HG03378 (cell line): ENCODE data around the gene C4BPA.

Experiments used
- ATAC-seq: cut with Tn5 transposase; IDR thresholded peaks from one replicate; pipeline ENCODE4 v1.9.1; 2021; ENCODE audit warnings: mild to moderate bottlenecking, moderate library complexity; ENCODE audit not compliant: unreplicated experiment

The C4BPA gene

DNA sequence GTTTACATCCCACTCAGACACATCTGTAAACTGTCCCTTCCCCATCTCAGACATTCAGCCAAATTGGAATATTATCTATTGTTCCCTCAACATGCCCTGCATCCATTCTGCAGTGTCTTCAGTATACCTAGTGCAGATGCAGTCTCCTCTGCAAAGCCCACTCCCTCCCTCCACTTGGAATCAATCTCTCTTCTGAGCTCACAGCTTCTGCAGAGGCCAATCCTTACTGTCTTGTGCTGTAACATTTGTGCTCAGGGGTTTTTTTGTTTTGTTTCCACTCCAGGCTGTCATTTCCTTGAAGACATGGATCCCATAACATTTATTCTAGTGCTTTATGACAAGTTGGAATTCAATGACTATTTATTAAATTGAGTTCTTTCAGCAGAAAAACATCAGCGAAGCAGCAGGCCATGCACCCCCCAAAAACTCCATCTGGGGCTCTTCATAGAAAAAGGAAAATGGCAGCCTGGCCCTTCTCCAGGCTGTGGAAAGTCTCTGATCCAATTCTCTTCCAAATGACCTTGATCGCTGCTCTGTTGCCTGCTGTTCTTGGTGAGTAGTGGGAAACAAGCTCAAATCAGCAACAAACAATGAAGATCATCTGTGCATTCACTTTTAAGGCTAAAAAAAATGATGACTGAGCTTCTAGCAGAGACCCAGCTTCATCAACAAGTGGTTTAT, 8.7 kb downstream of the C4BPA start:
- ATAC-seq, result no peak

DNA sequence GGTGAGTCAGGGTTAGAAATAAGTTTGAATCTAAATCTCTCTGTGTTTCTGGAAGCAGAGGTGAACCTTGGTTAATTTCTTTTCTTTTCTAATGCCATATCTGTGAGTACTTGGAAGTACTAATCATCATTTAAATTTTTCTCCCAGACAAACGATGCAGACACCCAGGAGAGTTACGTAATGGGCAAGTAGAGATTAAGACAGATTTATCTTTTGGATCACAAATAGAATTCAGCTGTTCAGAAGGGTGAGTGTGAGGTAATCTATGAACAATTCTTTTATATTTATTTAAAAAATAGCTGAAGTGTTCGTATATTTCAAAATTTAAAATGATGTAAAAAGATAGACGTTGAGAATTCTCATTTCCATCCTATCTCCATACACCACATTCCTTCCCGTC, 11.2 kb downstream of the C4BPA start:
- ATAC-seq, result no peak

- no peak for ATAC-seq
Measured at GRCh38 chr1:207124389-207124788, 20.4 kb downstream of the C4BPA start.

- ATAC-seq, result no peak
Measured at GRCh38 chr1:207128336-207128921, 24.4 kb downstream of the C4BPA start.

GRCh38 chr1:207129053-207129452, 25.0 kb downstream of the C4BPA start:
- no peak for ATAC-seq

GRCh38 chr1:207130252-207131036, 26.4 kb downstream of the C4BPA start:
- ATAC-seq, result no peak

- ATAC-seq, result no peak
Measured at GRCh38 chr1:207131163-207131562, 27.1 kb downstream of the C4BPA start.

- no peak for ATAC-seq
Measured at GRCh38 chr1:207134581-207134980, 30.5 kb downstream of the C4BPA start.

GRCh38 chr1:207139616-207140015, 35.6 kb downstream of the C4BPA start:
- no peak for ATAC-seq

GRCh38 chr1:207140536-207140935, 36.5 kb downstream of the C4BPA start:
- no peak for ATAC-seq

GRCh38 chr1:207145401-207146058, 41.5 kb downstream of the C4BPA start:
- no peak for ATAC-seq

- no peak for ATAC-seq
Measured at GRCh38 chr1:207151920-207152319, 47.9 kb downstream of the C4BPA start.

DNA sequence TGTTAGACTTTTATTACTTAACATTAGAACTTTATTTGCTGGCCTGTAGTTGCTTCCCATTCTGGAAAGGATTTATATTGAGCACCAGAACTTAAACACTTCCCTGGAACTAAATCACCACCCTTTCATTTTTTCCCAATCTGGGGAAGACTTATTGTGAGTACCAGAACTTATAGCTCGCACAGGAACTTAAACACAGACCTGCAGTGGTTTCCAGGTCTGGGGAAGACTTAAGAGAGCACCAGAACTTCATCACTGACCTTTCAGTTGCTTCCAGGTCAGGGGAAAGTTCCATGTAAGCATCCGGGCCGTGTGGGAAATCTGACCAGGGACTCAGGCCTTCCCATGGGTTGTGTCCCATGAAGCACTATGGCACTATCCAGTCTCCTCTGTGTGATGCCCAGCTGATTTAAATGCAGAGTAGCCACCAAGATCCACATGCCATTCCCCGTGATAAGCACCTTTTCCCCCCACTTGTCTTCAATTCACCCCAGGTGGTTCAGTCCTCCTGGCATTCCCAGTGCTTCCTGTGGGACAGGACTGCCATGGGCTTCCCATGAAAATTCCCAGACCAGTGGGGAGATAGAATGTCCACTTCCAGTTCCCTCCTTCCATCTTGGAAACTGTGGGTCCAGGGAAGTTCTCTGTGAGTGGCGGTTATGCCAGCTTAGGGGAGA, 48.9 kb downstream of the C4BPA start:
- ATAC-seq, result no peak

DNA sequence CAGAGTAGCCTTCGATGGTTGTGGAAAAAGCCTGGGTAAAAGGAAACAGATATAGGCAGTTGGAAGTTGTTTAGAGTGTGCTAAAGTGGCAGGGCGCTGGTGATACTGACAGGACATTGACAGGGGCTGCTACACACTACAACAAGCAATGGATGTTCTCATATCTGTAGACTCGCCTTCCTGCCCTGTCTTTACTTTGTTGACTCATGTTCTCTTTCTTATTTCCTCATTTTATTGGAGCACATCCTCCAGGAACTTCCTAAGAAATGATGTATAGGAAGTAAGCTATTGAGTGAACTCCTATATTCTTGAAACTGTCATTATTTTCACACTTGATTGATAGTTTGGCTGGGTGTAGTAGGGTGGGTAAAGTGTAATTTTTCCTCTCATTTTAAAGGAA, 51.0 kb downstream of the C4BPA start:
- ATAC-seq, result no peak

DNA sequence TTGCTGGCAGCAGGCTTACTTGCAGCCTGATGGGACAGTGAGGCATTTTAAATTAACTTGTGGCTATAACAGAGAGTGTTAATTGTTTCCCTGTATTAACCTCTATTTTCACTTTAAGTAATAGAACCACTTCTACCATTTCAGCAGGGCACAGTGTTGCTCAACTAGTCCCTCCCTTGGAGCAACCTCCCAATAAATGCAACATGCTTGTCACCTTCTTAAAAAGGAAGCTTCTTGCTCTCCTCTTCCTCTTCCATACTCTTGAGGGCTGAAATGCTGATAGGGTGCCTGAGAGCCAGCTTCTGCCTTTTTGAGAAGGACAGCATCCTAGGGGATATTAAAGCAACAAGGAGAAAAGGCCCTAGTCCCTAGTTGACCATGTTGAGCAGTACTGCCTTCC, 52.1 kb downstream of the C4BPA start:
- no peak for ATAC-seq

- no peak for ATAC-seq
Measured at GRCh38 chr1:207156826-207157225, 52.8 kb downstream of the C4BPA start.

DNA sequence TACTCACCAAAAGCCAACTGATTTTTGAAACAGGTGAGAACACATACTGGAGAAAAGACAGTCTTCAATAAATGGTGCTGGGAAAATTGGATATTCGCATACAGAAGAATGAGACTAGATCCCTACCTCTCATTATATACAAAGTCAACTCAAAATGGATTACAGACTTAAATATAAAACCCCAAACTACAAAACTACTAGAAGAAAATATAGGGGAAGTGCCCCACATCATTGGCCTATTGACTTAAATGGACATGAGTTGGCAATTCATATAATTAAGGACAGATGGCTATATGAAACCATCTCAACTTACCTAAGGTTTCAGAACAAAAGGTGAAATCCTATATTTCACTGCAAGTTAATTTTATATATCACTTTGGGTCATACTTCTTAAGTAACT, 60.1 kb downstream of the C4BPA start:
- ATAC-seq, result no peak

- ATAC-seq, result no peak
Measured at GRCh38 chr1:207172321-207172720, 68.3 kb downstream of the C4BPA start.

- ATAC-seq, result no peak
Measured at GRCh38 chr1:207172885-207173284, 68.9 kb downstream of the C4BPA start.

GRCh38 chr1:207173396-207173795, 69.4 kb downstream of the C4BPA start:
- ATAC-seq, result no peak

DNA sequence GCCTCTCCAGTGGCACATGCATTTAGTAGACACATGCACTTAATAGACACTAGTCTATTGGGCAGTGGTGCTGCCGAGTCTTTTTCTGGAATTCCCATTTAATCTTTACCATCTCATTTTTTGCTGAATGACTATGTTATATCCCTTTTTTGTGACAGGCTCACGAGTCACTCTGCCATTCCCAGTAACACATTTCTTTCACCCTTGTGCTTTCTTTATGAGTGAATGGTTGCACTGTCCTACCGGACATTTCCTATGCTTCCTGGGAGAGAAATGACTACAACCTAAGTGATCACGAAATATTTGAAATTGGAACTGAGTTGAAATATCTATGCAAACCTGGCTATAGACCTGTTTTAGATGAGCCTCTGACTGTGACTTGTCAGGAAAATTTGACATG, 70.9 kb downstream of the C4BPA start:
- no peak for ATAC-seq
